DMS114 treated with DMSO at 0.1 percent for 48 hours (cell line): ENCODE results near the gene GALNT5.

Experiments
- DNase-seq: peaks from one replicate; lab custom pipeline; 2025; ENCODE audit not compliant: unreplicated experiment; lab: John Stamatoyannopoulos, UW

GALNT5 gene

GRCh38 chr2:157362627-157363026, 105.1 kb downstream of the GALNT5 start:
- no peak for DNase-seq

GRCh38 chr2:157363612-157364101, 106.2 kb downstream of the GALNT5 start:
- no peak for DNase-seq
